GM23338 (cell line): ENCODE results near the gene RSPH3.

Source experiments
- CTCF ChIP-seq, 2 experiments: fragments of 200-600 bp in 1 of 2; sonication (generic) in 1 of 2; conservative IDR thresholded peaks; 2 replicates each; pipeline versions ENCODE4 v1.5.1 to v1.6.1; 2016 to 2017; ENCODE audit warnings: antibody characterized with exemption in 2 of 2, low read depth in 2 of 2, mild to moderate bottlenecking in 2 of 2, moderate library complexity in 1 of 2
- POLR2AphosphoS5 ChIP-seq: IDR thresholded peaks from 2 replicates; pipeline ENCODE4 v1.6.1; 2016; ENCODE audit warnings: antibody characterized with exemption, low read depth
- TF ChIP-seq, protein P1 (sequence below): IDR thresholded peaks from one replicate; pipeline ENCODE4 v1.6.1; 2018; ENCODE audit warnings: antibody characterized with exemption; ENCODE audit not compliant: unreplicated experiment

GRCh38 chr6:158943380-158944032 is 56.5 kb downstream of the RSPH3 start:
- TF ChIP-seq CTCF (conservative IDR thresholded peaks at IDR 0.05; ENCODE audit: low read depth in 2 of 2) = no peak
- TF ChIP-seq POLR2AphosphoS5 = no peak
- TF ChIP-seq, protein P1, sequence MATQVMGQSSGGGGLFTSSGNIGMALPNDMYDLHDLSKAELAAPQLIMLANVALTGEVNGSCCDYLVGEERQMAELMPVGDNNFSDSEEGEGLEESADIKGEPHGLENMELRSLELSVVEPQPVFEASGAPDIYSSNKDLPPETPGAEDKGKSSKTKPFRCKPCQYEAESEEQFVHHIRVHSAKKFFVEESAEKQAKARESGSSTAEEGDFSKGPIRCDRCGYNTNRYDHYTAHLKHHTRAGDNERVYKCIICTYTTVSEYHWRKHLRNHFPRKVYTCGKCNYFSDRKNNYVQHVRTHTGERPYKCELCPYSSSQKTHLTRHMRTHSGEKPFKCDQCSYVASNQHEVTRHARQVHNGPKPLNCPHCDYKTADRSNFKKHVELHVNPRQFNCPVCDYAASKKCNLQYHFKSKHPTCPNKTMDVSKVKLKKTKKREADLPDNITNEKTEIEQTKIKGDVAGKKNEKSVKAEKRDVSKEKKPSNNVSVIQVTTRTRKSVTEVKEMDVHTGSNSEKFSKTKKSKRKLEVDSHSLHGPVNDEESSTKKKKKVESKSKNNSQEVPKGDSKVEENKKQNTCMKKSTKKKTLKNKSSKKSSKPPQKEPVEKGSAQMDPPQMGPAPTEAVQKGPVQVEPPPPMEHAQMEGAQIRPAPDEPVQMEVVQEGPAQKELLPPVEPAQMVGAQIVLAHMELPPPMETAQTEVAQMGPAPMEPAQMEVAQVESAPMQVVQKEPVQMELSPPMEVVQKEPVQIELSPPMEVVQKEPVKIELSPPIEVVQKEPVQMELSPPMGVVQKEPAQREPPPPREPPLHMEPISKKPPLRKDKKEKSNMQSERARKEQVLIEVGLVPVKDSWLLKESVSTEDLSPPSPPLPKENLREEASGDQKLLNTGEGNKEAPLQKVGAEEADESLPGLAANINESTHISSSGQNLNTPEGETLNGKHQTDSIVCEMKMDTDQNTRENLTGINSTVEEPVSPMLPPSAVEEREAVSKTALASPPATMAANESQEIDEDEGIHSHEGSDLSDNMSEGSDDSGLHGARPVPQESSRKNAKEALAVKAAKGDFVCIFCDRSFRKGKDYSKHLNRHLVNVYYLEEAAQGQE = no peak
